ENCODE data around the gene MACROD2. TPM values are rescaled to one million over a fixed set of nuclear protein-coding genes. Genes with fewer than 3 reads are reported as not detected.

MACROD2 gene
- total RNA-seq, 4 donors from 2014 or later: 8.7 to 17.8 (median 10.8) TPM

DNA sequence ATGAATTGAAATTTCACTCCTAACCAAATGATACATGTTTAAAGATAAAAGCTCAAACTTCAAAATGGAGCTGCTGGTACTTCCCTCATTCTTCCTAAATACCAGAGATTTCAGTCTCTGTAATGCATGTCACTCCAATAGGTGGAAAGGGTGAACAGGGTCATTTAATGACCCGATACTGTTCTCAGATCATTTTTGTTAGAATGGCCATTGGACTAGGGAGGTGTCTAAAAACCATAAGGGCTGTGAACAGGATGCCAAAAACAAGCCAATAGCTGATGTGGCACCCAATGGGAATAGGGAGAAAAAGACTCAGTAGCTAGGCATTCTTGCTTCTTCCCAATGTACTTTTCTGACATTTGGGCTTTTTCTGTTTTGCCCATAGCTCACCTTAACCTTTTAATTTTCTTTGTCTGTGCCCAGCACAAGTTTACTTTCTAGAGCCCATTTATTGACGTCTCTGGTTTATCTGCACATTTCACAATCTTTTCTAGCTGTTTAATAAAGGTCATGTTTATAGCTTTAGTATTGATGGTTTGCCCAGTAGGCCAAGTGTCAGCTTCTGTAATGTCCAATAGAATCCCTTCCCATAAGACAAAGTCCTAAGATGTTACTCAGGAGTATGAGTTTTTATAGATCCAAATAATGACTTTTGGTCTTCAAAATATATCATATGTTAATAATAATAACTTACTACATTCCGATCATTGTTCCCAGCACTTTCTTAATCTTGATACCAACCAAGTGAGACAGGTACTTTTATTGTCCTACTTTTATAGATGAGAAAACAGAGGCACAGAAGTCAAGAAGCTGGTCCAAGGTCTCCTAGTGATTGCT, 366.4 kb downstream of the MACROD2 start:
- intact Hi-C loops (cut with DNase I): no loop called here
- WGBS, 2 donors: 91 to 94% methylated on average over 3 of the region's 3 CpGs
- no peaks in the 10 kb centered on the region for H3K9me3 ChIP-seq
- no peak for DNase-seq
- no peaks in the 10 kb centered on the region for H3K36me3 ChIP-seq
- H3K27me3 ChIP-seq: no peaks in the 10 kb centered on the region
- no peaks in the 10 kb centered on the region for H3K4me1 ChIP-seq
- no peak for TF ChIP-seq POLR2A (IDR thresholded peaks at IDR 0.05)
- TF ChIP-seq, protein P1, sequence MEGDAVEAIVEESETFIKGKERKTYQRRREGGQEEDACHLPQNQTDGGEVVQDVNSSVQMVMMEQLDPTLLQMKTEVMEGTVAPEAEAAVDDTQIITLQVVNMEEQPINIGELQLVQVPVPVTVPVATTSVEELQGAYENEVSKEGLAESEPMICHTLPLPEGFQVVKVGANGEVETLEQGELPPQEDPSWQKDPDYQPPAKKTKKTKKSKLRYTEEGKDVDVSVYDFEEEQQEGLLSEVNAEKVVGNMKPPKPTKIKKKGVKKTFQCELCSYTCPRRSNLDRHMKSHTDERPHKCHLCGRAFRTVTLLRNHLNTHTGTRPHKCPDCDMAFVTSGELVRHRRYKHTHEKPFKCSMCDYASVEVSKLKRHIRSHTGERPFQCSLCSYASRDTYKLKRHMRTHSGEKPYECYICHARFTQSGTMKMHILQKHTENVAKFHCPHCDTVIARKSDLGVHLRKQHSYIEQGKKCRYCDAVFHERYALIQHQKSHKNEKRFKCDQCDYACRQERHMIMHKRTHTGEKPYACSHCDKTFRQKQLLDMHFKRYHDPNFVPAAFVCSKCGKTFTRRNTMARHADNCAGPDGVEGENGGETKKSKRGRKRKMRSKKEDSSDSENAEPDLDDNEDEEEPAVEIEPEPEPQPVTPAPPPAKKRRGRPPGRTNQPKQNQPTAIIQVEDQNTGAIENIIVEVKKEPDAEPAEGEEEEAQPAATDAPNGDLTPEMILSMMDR (IDR thresholded peaks at IDR 0.05): no peak
- no peak overlapping the region for H3K4me3 ChIP-seq (replicated peaks in 1 of 3)
- H3K27ac ChIP-seq: no peak overlapping the region

DNA sequence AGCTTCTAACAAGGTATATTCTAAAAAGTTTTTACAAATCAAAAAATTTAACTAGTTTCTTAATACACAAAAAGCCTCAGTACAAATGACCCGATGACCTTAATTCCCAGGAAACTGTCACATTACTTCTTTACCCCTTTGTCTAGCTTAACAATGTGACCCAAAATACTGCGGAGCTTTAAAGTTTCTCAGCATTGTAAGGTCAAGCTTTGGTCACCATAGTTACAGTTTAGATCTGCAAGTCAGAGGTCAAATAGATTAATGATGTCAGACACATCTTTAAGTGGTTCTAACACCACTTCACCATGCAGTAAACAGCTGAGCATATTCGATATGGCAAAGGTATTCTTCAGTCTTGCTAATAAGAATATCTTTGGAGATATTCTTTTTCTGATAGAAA, 378.9 kb downstream of the MACROD2 start:
- intact Hi-C loops (cut with DNase I): no loop called here
- H3K27me3 ChIP-seq: no peaks in the 10 kb centered on the region

DNA sequence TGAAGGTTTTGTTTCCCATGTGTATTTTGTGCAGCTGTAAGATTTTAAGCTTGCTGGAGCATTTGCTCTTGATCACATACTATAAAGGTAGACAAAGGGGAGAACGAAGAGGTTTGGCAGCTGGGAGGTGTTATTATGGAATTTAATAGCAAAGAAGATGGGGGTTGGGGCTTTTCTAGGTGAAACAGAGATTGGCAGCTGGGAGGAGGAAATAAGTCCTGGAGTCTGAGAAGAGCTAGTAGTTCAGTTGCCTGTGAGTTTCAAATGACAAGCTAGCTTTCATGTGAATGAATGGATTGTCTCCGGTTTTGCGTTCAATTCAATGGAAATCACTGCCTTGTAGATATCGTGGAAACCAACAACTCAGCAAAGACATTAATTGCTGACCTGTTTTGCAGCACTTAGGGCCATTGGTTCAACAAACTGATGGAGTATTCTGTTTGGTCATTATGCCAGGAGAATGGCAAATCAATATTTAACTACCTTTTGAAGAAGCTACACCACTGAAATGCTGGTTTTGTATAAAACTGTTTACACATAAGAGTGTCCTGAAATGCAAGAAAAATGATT, 380.2 kb downstream of the MACROD2 start:
- no peak for DNase-seq
- WGBS, 2 donors: 63 to 68% methylated on average over 4 of the region's 4 CpGs
- Histone ChIP-seq H3K27me3 (no peaks in the 10 kb centered on the region), H3K4me3 (replicated peaks in 1 of 3) (no peak overlapping the region), H3K36me3 (no peaks in the 10 kb centered on the region), H3K4me1 (no peaks in the 10 kb centered on the region), H3K9me3 (no peaks in the 10 kb centered on the region), H3K27ac (no peak overlapping the region)
- intact Hi-C loops (cut with DNase I): no loop called here
- TF ChIP-seq, protein P1 (IDR thresholded peaks at IDR 0.05): no peak
- TF ChIP-seq POLR2A (IDR thresholded peaks at IDR 0.05): no peak

More for the DNA sequence above, 378.9 kb downstream of the MACROD2 start:
- no peak overlapping the region for H3K27ac ChIP-seq
- H3K4me1 ChIP-seq: no peaks in the 10 kb centered on the region
- H3K4me3 ChIP-seq (replicated peaks in 1 of 3): no peak overlapping the region
- TF ChIP-seq, protein P1 (IDR thresholded peaks at IDR 0.05): no peak
- TF ChIP-seq POLR2A (IDR thresholded peaks at IDR 0.05): no peak
- DNase-seq: no peak
- WGBS, 2 donors: 50 to 57% methylated on average over 3 of the region's 3 CpGs
- H3K36me3 ChIP-seq: no peaks in the 10 kb centered on the region
- no peaks in the 10 kb centered on the region for H3K9me3 ChIP-seq

DNA sequence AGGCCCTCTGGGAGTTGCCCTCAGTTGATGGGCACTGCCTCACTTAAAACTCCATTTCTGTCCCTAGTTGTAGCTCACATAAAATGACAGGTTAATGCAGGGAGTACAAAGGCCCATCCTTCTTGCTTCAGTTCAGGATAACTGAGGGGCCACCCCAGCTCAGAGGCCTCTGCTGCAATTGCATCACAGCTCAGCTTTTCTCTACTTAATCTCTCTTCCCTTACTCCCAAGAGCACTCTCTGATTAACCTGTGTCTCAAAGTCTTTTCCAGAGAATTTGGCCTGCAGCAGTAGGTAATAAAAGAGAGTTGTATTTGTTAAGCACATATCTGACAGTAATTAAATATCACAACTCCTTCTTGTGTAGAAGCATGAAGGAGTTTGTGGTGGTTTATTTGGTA, 383.0 kb downstream of the MACROD2 start:
- Histone ChIP-seq H3K27me3 (no peaks in the 10 kb centered on the region), H3K4me1 (no peaks in the 10 kb centered on the region), H3K27ac (no peak overlapping the region), H3K36me3 (no peaks in the 10 kb centered on the region), H3K9me3 (no peaks in the 10 kb centered on the region), H3K4me3 (replicated peaks in 1 of 3) (no peak overlapping the region)
- DNase-seq: no peak
- no peak for TF ChIP-seq POLR2A (IDR thresholded peaks at IDR 0.05)
- TF ChIP-seq, protein P1 (IDR thresholded peaks at IDR 0.05): no peak
- intact Hi-C loops (cut with DNase I): no loop called here

DNA sequence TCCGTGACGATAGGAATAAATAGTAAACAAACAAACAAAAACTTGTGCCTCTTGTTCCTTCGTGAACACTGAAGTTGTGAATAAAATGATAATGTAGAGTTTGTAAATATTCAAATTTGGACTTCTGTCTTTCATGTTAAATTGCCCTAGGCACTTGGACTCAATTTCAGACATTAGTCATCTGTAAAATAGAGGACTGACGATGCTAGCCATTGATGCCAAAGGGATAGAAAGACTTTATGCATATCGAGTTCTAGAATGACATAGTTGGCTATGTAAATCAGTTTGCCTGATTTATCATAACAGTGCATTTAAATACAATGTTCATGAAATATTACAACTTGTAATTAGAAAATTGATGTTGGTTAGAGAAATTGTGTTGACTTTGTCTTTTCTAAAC, 388.0 kb downstream of the MACROD2 start:
- peaks cover 12 to 13% of the 10 kb centered on the region in 2 donors for H3K4me1 ChIP-seq
- no peak for DNase-seq
- intact Hi-C loops (cut with DNase I): no loop called here
- no peaks in the 10 kb centered on the region for H3K9me3 ChIP-seq
- H3K27ac ChIP-seq: no peak overlapping the region
- 89 to 92% methylated on average over 5 of the region's 5 CpGs for WGBS, 2 donors
- TF ChIP-seq POLR2A (IDR thresholded peaks at IDR 0.05): no peak
- TF ChIP-seq, protein P1 (IDR thresholded peaks at IDR 0.05): no peak
- H3K4me3 ChIP-seq (replicated peaks in 1 of 3): no peak overlapping the region
- no peaks in the 10 kb centered on the region for H3K36me3 ChIP-seq
- no peaks in the 10 kb centered on the region for H3K27me3 ChIP-seq
